ENCODE results near the gene FSTL4.

GRCh38 chr5:133384120-133384855 lies 228.1 kb downstream of the FSTL4 start:
- TF ChIP-seq EZH2 (IDR thresholded peaks at IDR 0.05; ENCODE audit: borderline replicate concordance, low read length): no peak
- no peak for TF ChIP-seq CTCF (IDR thresholded peaks at IDR 0.05; ENCODE audit: low read length)
